D721Med (cell line): ENCODE measurements around the gene HMBS.
"Not testable (repeated sequence)": the region's sequence is repeated elsewhere in the genome, so short reads cannot be mapped to it uniquely, and the experiment has no call there.

ENCODE experiments used
- DNase-seq: peaks from one replicate; pipeline ENCODE4 v3.0.0; 2011; ENCODE audit warnings: low spot score; ENCODE audit not compliant: insufficient read length
- FAIRE-seq: peaks from 2 replicates; lab custom pipeline; 2011; peaks lifted over from hg19 to GRCh38; lab: Jason Lieb, UNC
- CTCF ChIP-seq: IDR thresholded peaks from 2 replicates; pipeline ENCODE4 v1.5.1; 2012; ENCODE audit warnings: mild to moderate bottlenecking, control low read depth; ENCODE audit not compliant: insufficient read depth; ENCODE audit errors: missing control alignments

HMBS gene

GRCh38 chr11:119056421-119056999 lies 28.2 kb upstream of the HMBS start:
- no peak for FAIRE-seq
- no peak for DNase-seq

GRCh38 chr11:119057000-119057769 lies 27.5 kb upstream of the HMBS start, which contains the start of gene HYOU1:
Gene HYOU1 (minus strand): TSS chr11:119057205. CDS start chr11:119056160, 1,045 bp downstream.
- peak; percentile 95 for DNase-seq
- peak; percentile 17 for TF ChIP-seq CTCF
- FAIRE-seq: no peak

More at GRCh38 chr11:119056421-119056999, 28.2 kb upstream of the HMBS start:
- no peak for TF ChIP-seq CTCF

- FAIRE-seq, DNase-seq: not testable (repeated sequence)
Observed at GRCh38 chr11:119059128-119059527, 25.6 kb upstream of the HMBS start.

- FAIRE-seq: no peak
- TF ChIP-seq CTCF: no peak
- no peak for DNase-seq
Observed at GRCh38 chr11:119061256-119061655, 23.4 kb upstream of the HMBS start.

- DNase-seq (no peak), FAIRE-seq (no peak)
- TF ChIP-seq CTCF: no peak
Observed at GRCh38 chr11:119062779-119063178, 21.9 kb upstream of the HMBS start.

- FAIRE-seq: no peak
- TF ChIP-seq CTCF: peak; percentile 40
- DNase-seq: no peak
Observed at GRCh38 chr11:119065369-119065768, 19.3 kb upstream of the HMBS start.

- no peak for FAIRE-seq
- no peak for TF ChIP-seq CTCF
- DNase-seq: peak; percentile 100
Observed at GRCh38 chr11:119067371-119068222, 17.1 kb upstream of the HMBS start, which contains the start of gene VPS11. Gene VPS11 (plus strand): TSS chr11:119067818. CDS start chr11:119067824, 6 bp downstream.
